HTERT RPE-1 (cell line): ENCODE data around the gene LIPC.

Source experiments
- in situ Hi-C: fragments of 300-500 bp; cut with MboI; formaldehyde crosslinking; loops from 4 replicates; pipeline ENCODE4 v1.14.3; 2020; ENCODE audit warnings: low sequenced_read_pairs

The LIPC gene

GRCh38 chr15:58512522-58512921 lies 80.7 kb downstream of the LIPC start:
- in situ Hi-C loops: no loop called here

GRCh38 chr15:58513008-58513407 lies 81.2 kb downstream of the LIPC start:
- in situ Hi-C loops: no loop called here

GRCh38 chr15:58513726-58514336 lies 82.0 kb downstream of the LIPC start:
- in situ Hi-C loops: no loop called here

- in situ Hi-C loops: no loop called here
Observed at GRCh38 chr15:58515807-58516206, 84.0 kb downstream of the LIPC start.

- in situ Hi-C loops: no loop called here
Observed at GRCh38 chr15:58517252-58517681, 85.5 kb downstream of the LIPC start.

- in situ Hi-C loops: no loop called here
Observed at GRCh38 chr15:58517682-58518525, 86.1 kb downstream of the LIPC start.

- in situ Hi-C loops: no loop called here
Observed at GRCh38 chr15:58518626-58519025, 86.8 kb downstream of the LIPC start.

- in situ Hi-C loops: no loop called here
Observed at GRCh38 chr15:58519516-58519915, 87.7 kb downstream of the LIPC start.

GRCh38 chr15:58520464-58520863 lies 88.7 kb downstream of the LIPC start:
- in situ Hi-C loops: no loop called here

- in situ Hi-C loops: no loop called here
Observed at GRCh38 chr15:58520936-58521292, 89.1 kb downstream of the LIPC start.

GRCh38 chr15:58521293-58521991 lies 89.7 kb downstream of the LIPC start:
- in situ Hi-C loops: no loop called here

GRCh38 chr15:58522391-58522790 lies 90.6 kb downstream of the LIPC start:
- in situ Hi-C loops: no loop called here

- in situ Hi-C loops: no loop called here
Observed at GRCh38 chr15:58522865-58523264, 91.1 kb downstream of the LIPC start.

GRCh38 chr15:58523634-58524033 lies 91.8 kb downstream of the LIPC start:
- in situ Hi-C loops: no loop called here

GRCh38 chr15:58524247-58524646 lies 92.5 kb downstream of the LIPC start:
- in situ Hi-C loops: no loop called here

GRCh38 chr15:58525991-58526421 lies 94.2 kb downstream of the LIPC start:
- in situ Hi-C loops: no loop called here

- in situ Hi-C loops: no loop called here
Observed at GRCh38 chr15:58526647-58527192, 94.9 kb downstream of the LIPC start.

- in situ Hi-C loops: no loop called here
Observed at GRCh38 chr15:58527573-58528187, 95.9 kb downstream of the LIPC start.

GRCh38 chr15:58528188-58528870 lies 96.5 kb downstream of the LIPC start:
- in situ Hi-C loops: no loop called here

- in situ Hi-C loops: no loop called here
Observed at GRCh38 chr15:58529041-58529440, 97.2 kb downstream of the LIPC start.
